K562 (cell line): Measurements from ENCODE around the gene PLCD1. TPM values are rescaled to one million over a fixed set of nuclear protein-coding genes. Genes with fewer than 3 reads are reported as not detected.

Experiments
- ATF2 ChIP-seq: sonication (generic); formaldehyde crosslinking; IDR thresholded peaks from 2 replicates; pipeline ENCODE4 v1.8.1; 2022; ENCODE audit warnings: missing genetic modification reagents
- CC2D1A ChIP-seq: fragments of 450-650 bp; IDR thresholded peaks from 2 replicates; pipeline ENCODE4 v1.6.1; 2017; ENCODE audit warnings: mild to moderate bottlenecking
- ELK1 ChIP-seq: sonication (generic); formaldehyde crosslinking; IDR thresholded peaks from 2 replicates; pipeline ENCODE4 v1.8.1; 2022; ENCODE audit warnings: missing genetic modification reagents
- ERF ChIP-seq: fragments of 450-650 bp; formaldehyde crosslinking; IDR thresholded peaks from 2 replicates; pipeline ENCODE4 v1.4.0; 2020; ENCODE audit warnings: mild to moderate bottlenecking, mixed read lengths
- FOXA1 ChIP-seq: fragments of 450-650 bp; IDR thresholded peaks from 2 replicates; pipeline ENCODE4 v1.6.1; 2016; ENCODE audit warnings: mild to moderate bottlenecking, borderline replicate concordance
- FOXA3 ChIP-seq, 2 experiments: fragments of 450-650 bp in 1 of 2; sonication (generic) in 1 of 2; formaldehyde crosslinking; IDR thresholded peaks in 1 of 2; conservative IDR thresholded peaks in 1 of 2; 2 replicates each; pipeline versions ENCODE4 v1.4.0 to v1.8.0; 2020 to 2022; ENCODE audit warnings: mild to moderate bottlenecking in 2 of 2, missing genetic modification reagents in 1 of 2
- HSF4 ChIP-seq: fragments of 250-450 bp; sonication (Bioruptor Pico); IDR thresholded peaks from 2 replicates; pipeline ENCODE4 v2.1.2; 2022; ENCODE audit warnings: mild to moderate bottlenecking, moderate library complexity, borderline replicate concordance
- KAT7 ChIP-seq: sonication (generic); formaldehyde crosslinking; IDR thresholded peaks from 2 replicates; pipeline ENCODE4 v1.8.0; 2022; ENCODE audit warnings: missing genetic modification reagents, mild to moderate bottlenecking, borderline replicate concordance
- MED1 ChIP-seq: sonication (generic); formaldehyde crosslinking; IDR thresholded peaks from 2 replicates; pipeline ENCODE4 v1.8.1; 2023; ENCODE audit warnings: missing genetic modification reagents, borderline replicate concordance
- MYC ChIP-seq, 2 experiments: fragments of 250-450 bp in 1 of 2; sonication (Bioruptor Pico) in 1 of 2; IDR thresholded peaks; 2 replicates each; pipeline versions ENCODE4 v1.5.1 to v1.6.1; 2012 to 2021; ENCODE audit warnings: low read depth in 2 of 2, borderline replicate concordance in 1 of 2, improper control_type of control experiment in 1 of 2, low read length in 1 of 2, mild to moderate bottlenecking in 1 of 2, moderate library complexity in 1 of 2
- NCOA1 ChIP-seq: fragments of 450-650 bp; IDR thresholded peaks from 2 replicates; pipeline ENCODE4 v1.6.1; 2016; ENCODE audit warnings: low read depth
- NRF1 ChIP-seq, 2 experiments: fragments of 450-650 bp; IDR thresholded peaks in 1 of 2; conservative IDR thresholded peaks in 1 of 2; 2 replicates each; pipeline ENCODE4 v1.6.1; 2014; ENCODE audit warnings: mild to moderate bottlenecking in 2 of 2
- RBM15 ChIP-seq: fragments of 200-400 bp; formaldehyde crosslinking; IDR thresholded peaks from 2 replicates; pipeline ENCODE4 v1.6.1; 2018; ENCODE audit warnings: mild to moderate bottlenecking, low read length, moderate library complexity; ENCODE audit not compliant: insufficient read depth
- RBM22 ChIP-seq: fragments of 200-400 bp; formaldehyde crosslinking; IDR thresholded peaks from 2 replicates; pipeline ENCODE4 v1.6.1; 2018; ENCODE audit warnings: low read length, low read depth; ENCODE audit not compliant: poor library complexity, severe bottlenecking
- RCOR1 ChIP-seq, 2 experiments: IDR thresholded peaks; 2 replicates each; pipeline ENCODE4 v1.6.1; 2012; ENCODE audit warnings: low read depth in 2 of 2, low read length in 2 of 2, borderline replicate concordance in 1 of 2, improper control_type of control experiment in 1 of 2
- SMC3 ChIP-seq: conservative IDR thresholded peaks from 2 replicates; pipeline ENCODE4 v1.6.1; 2011; ENCODE audit warnings: low read depth, low read length, improper control_type of control experiment; ENCODE audit not compliant: insufficient read depth
- STAT5B ChIP-seq: fragments of 250-450 bp; sonication (Bioruptor Pico); IDR thresholded peaks from 2 replicates; pipeline ENCODE4 v1.8.0; 2021; ENCODE audit warnings: mild to moderate bottlenecking, inconsistent platforms
- TARDBP ChIP-seq: fragments of 450-650 bp; IDR thresholded peaks from 2 replicates; pipeline ENCODE4 v1.6.1; 2016
- YY1 ChIP-seq, 3 experiments: IDR thresholded peaks; 2 replicates each; pipeline ENCODE4 v1.6.1; 2011; ENCODE audit warnings: low read length in 2 of 3, mild to moderate bottlenecking in 2 of 3, moderate library complexity in 2 of 3, borderline replicate concordance in 1 of 3, control low read depth in 1 of 3, low read depth in 1 of 3; ENCODE audit not compliant: insufficient read depth in 3 of 3, insufficient replicate concordance in 2 of 3, control insufficient read depth in 1 of 3, insufficient read length in 1 of 3; ENCODE audit errors: extremely low read depth in 1 of 3
- ZBTB1 ChIP-seq: sonication (generic); formaldehyde crosslinking; IDR thresholded peaks from 2 replicates; pipeline ENCODE4 v1.8.1; 2023; ENCODE audit warnings: missing genetic modification reagents, low read depth, mild to moderate bottlenecking, borderline replicate concordance
- ZBTB7A ChIP-seq: IDR thresholded peaks from 2 replicates; pipeline ENCODE4 v1.6.1; 2011; ENCODE audit warnings: low read depth, mild to moderate bottlenecking, low read length, moderate library complexity, borderline replicate concordance; ENCODE audit not compliant: control insufficient read depth
- ZNF140 ChIP-seq: fragments of 250-450 bp; sonication (Bioruptor Pico); IDR thresholded peaks from 2 replicates; pipeline ENCODE4 v1.8.0; 2021; ENCODE audit warnings: moderate library complexity, mild to moderate bottlenecking, inconsistent platforms
- ZNF785 ChIP-seq: fragments of 250-450 bp; sonication (Bioruptor Pico); IDR thresholded peaks from 2 replicates; pipeline ENCODE4 v1.4.0; 2020; ENCODE audit warnings: mild to moderate bottlenecking
- polyA plus RNA-seq, 8 experiments: library from polyadenylated mRNA; depleted of rRNA in 4 of 8; stranded (reverse) in 5 of 8; unstranded in 3 of 8; fragments of >200 nt; fragmentation: Nextera tagmentation in 2 of 8; fragmentation: Illumina TruSeq in 1 of 8; extraction: Ambion mirVana in 2 of 8; extraction: Trizol in 1 of 8; gene quantifications; 2 replicates each; pipeline versions ENCODE4 v1.2.1 to v1.2.3, GENCODE V29; 2011 to 2014; ENCODE audit warnings: inconsistent platforms in 1 of 8, missing spikeins in 1 of 8
- total RNA-seq, 7 experiments: library from RNA; depleted of rRNA in 6 of 7; stranded (reverse); fragments of >200 nt in 6 of 7; fragmentation: Illumina TruSeq in 2 of 7; extraction: Trizol in 2 of 7; gene quantifications; 2 replicates each; pipeline versions ENCODE4 v1.2.1 to v1.2.3, GENCODE V29; 2011 to 2021; ENCODE audit warnings: low replicate concordance in 1 of 7
- TF ChIP-seq, protein P1 (sequence below): fragments of 450-650 bp; IDR thresholded peaks from 2 replicates; pipeline ENCODE4 v1.7.0; 2016; ENCODE audit warnings: borderline replicate concordance

PLCD1 gene
- total and polyA plus RNA-seq, 9 of the 15 experiments (the other 6 are each of a cell fraction or from before 2014, with no cell fraction given) = 5.4 to 209 (median 116) TPM

GRCh38 chr3:38003371-38003816, 26.0 kb downstream of the PLCD1 start (continued):
- TF ChIP-seq ZNF140 (CRISPR knock-in tag) (no peak), CC2D1A (peak; percentile 86), ERF (CRISPR knock-in tag) (no peak), MED1 (no peak), ATF2 (CRISPR knock-in tag) (no peak), NRF1 (conservative IDR thresholded peaks at IDR 0.05 in 1 of 2, IDR thresholded peaks at IDR 0.05 in 1 of 2) (no peak), HSF4 (CRISPR knock-in tag) (no peak), RBM22 (no peak), STAT5B (CRISPR knock-in tag) (no peak), NCOA1 (0 out of 2 replicates have a peak, but pooled peaks have one; percentile 24), KAT7 (CRISPR knock-in tag) (no peak), RCOR1 (IDR thresholded peaks at IDR 0.05; ENCODE audit: borderline replicate concordance in 1 of 2, low read depth in 2 of 2, low read length in 2 of 2) (peak in 1 of 2 experiments; percentile 47; a peak in 2 of 4 replicates), FOXA3 (CRISPR knock-in tag; conservative IDR thresholded peaks at IDR 0.05 in 1 of 2, IDR thresholded peaks at IDR 0.05 in 1 of 2) (0 out of 4 replicates have a peak, but pooled peaks of 1 of the 2 experiments have one; percentile 14), ELK1 (no peak), ZBTB7A (peak; percentile 53; the same call in 1 of the 2 replicates), FOXA1 (no peak), MYC (IDR thresholded peaks at IDR 0.05; ENCODE audit: low read depth, low read length) (no peak), MYC (CRISPR knock-in tag; IDR thresholded peaks at IDR 0.05; ENCODE audit: borderline replicate concordance, low read depth) (no peak), YY1 (IDR thresholded peaks at IDR 0.05; ENCODE audit: borderline replicate concordance in 1 of 3, control insufficient read depth in 1 of 3, extremely low read depth in 1 of 3, insufficient read depth in 3 of 3, insufficient read length in 1 of 3, insufficient replicate concordance in 2 of 3, low read depth in 1 of 3, low read length in 2 of 3) (no peak), ZNF785 (no peak), ZBTB1 (CRISPR knock-in tag) (no peak), TARDBP (peak; percentile 60), SMC3 (peak; percentile 79), RBM15 (no peak)
- TF ChIP-seq, protein P1, sequence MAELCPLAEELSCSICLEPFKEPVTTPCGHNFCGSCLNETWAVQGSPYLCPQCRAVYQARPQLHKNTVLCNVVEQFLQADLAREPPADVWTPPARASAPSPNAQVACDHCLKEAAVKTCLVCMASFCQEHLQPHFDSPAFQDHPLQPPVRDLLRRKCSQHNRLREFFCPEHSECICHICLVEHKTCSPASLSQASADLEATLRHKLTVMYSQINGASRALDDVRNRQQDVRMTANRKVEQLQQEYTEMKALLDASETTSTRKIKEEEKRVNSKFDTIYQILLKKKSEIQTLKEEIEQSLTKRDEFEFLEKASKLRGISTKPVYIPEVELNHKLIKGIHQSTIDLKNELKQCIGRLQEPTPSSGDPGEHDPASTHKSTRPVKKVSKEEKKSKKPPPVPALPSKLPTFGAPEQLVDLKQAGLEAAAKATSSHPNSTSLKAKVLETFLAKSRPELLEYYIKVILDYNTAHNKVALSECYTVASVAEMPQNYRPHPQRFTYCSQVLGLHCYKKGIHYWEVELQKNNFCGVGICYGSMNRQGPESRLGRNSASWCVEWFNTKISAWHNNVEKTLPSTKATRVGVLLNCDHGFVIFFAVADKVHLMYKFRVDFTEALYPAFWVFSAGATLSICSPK = no peak
